HL-60 (cell line): ENCODE results near the gene FAM89A.

ENCODE experiments used
- DNase-seq, 2 experiments: peaks; one replicate each; pipeline ENCODE4 v3.0.0-alpha.2; 2010 to 2020; ENCODE audit warnings: low read depth in 1 of 2, low spot score in 1 of 2
- H3K27ac ChIP-seq: fragments of 250-450 bp; sonication (Bioruptor Pico); replicated peaks from 2 replicates; pipeline ENCODE4 v1.5.1; 2020; ENCODE audit warnings: mild to moderate bottlenecking, moderate library complexity
- H3K27me3 ChIP-seq: fragments of 250-450 bp; sonication (Bioruptor Pico); 2 replicates; pipeline ENCODE4 v1.5.1; 2021; ENCODE audit warnings: mild to moderate bottlenecking, moderate library complexity; ENCODE audit not compliant: insufficient read depth, poor library complexity, severe bottlenecking
- H3K4me3 ChIP-seq: replicated peaks from 2 replicates; pipeline ENCODE4 v1.5.1; 2011; ENCODE audit warnings: mild to moderate bottlenecking, control low read depth, low read length; ENCODE audit not compliant: insufficient read depth
- GABPA ChIP-seq: IDR thresholded peaks from 2 replicates; pipeline ENCODE4 v1.6.1; 2012; ENCODE audit warnings: low read depth
- POLR2AphosphoS5 ChIP-seq: IDR thresholded peaks from 2 replicates; pipeline ENCODE4 v1.6.1; 2012; ENCODE audit warnings: low read depth
- SPI1 ChIP-seq: IDR thresholded peaks from 2 replicates; pipeline ENCODE4 v1.6.1; 2012; ENCODE audit warnings: low read depth, mild to moderate bottlenecking, borderline replicate concordance
- TF ChIP-seq, protein P1 (sequence below): IDR thresholded peaks from 2 replicates; pipeline ENCODE4 v1.6.1; 2012; ENCODE audit warnings: low read depth; ENCODE audit not compliant: insufficient replicate concordance
- TF ChIP-seq, protein P2 (sequence below): IDR thresholded peaks from one replicate; pipeline ENCODE4 v1.5.1; 2011; ENCODE audit warnings: low read length, control low read depth, inconsistent platforms; ENCODE audit not compliant: insufficient read depth

FAM89A gene

DNA sequence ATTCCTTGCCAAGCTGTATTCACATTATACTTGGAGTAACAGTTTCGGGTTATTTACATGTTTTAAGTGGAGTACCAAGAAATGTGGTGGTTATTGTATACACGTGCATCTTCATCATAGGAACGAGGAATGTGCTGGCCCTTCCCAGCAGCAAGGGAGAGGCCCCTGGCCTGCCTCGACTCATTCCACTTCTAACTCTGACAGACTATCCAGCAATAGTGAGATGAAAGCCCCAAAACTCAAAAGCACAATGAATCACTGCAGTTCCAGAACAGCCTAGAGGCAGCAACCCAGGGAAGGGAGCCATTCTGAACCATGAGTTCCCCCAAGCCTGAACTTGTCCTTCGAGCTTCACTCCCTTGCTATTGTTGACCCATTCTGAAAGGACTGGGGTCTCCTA is 23.1 kb downstream of the FAM89A start:
- TF ChIP-seq, protein P1, sequence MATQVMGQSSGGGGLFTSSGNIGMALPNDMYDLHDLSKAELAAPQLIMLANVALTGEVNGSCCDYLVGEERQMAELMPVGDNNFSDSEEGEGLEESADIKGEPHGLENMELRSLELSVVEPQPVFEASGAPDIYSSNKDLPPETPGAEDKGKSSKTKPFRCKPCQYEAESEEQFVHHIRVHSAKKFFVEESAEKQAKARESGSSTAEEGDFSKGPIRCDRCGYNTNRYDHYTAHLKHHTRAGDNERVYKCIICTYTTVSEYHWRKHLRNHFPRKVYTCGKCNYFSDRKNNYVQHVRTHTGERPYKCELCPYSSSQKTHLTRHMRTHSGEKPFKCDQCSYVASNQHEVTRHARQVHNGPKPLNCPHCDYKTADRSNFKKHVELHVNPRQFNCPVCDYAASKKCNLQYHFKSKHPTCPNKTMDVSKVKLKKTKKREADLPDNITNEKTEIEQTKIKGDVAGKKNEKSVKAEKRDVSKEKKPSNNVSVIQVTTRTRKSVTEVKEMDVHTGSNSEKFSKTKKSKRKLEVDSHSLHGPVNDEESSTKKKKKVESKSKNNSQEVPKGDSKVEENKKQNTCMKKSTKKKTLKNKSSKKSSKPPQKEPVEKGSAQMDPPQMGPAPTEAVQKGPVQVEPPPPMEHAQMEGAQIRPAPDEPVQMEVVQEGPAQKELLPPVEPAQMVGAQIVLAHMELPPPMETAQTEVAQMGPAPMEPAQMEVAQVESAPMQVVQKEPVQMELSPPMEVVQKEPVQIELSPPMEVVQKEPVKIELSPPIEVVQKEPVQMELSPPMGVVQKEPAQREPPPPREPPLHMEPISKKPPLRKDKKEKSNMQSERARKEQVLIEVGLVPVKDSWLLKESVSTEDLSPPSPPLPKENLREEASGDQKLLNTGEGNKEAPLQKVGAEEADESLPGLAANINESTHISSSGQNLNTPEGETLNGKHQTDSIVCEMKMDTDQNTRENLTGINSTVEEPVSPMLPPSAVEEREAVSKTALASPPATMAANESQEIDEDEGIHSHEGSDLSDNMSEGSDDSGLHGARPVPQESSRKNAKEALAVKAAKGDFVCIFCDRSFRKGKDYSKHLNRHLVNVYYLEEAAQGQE, result no peak
- TF ChIP-seq POLR2AphosphoS5 (no peak), GABPA (no peak), SPI1 (no peak)
- TF ChIP-seq, protein P2, sequence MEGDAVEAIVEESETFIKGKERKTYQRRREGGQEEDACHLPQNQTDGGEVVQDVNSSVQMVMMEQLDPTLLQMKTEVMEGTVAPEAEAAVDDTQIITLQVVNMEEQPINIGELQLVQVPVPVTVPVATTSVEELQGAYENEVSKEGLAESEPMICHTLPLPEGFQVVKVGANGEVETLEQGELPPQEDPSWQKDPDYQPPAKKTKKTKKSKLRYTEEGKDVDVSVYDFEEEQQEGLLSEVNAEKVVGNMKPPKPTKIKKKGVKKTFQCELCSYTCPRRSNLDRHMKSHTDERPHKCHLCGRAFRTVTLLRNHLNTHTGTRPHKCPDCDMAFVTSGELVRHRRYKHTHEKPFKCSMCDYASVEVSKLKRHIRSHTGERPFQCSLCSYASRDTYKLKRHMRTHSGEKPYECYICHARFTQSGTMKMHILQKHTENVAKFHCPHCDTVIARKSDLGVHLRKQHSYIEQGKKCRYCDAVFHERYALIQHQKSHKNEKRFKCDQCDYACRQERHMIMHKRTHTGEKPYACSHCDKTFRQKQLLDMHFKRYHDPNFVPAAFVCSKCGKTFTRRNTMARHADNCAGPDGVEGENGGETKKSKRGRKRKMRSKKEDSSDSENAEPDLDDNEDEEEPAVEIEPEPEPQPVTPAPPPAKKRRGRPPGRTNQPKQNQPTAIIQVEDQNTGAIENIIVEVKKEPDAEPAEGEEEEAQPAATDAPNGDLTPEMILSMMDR, result no peak
- no peak for DNase-seq
- Histone ChIP-seq H3K27ac (no peak overlapping the region), H3K4me3 (no peak overlapping the region), H3K27me3 (no peaks in the 10 kb centered on the region)

DNA sequence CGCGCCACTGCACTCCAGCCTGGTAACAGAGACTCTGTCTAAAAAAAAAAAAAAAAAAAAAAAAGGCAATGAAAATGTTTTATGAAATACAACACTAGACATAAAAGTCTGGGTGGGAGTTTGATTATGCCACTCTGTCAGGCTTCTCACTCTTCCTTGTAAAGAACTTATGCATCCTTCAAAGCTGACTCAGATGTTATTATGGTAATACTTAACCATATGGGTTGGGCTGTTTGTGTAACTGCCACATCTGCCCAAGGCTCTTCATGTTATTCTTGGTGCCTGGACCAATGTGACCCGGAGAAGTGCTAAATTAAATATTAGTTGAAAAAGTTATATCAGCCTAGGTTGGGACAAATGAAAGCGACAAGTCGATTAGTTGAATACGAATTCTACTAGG is 23.8 kb downstream of the FAM89A start:
- Histone ChIP-seq H3K27ac (no peak overlapping the region), H3K27me3 (no peaks in the 10 kb centered on the region), H3K4me3 (no peak overlapping the region)
- TF ChIP-seq GABPA (no peak), SPI1 (no peak), POLR2AphosphoS5 (no peak)
- TF ChIP-seq, protein P1, result no peak
- TF ChIP-seq, protein P2, result no peak
- no peak for DNase-seq

DNA sequence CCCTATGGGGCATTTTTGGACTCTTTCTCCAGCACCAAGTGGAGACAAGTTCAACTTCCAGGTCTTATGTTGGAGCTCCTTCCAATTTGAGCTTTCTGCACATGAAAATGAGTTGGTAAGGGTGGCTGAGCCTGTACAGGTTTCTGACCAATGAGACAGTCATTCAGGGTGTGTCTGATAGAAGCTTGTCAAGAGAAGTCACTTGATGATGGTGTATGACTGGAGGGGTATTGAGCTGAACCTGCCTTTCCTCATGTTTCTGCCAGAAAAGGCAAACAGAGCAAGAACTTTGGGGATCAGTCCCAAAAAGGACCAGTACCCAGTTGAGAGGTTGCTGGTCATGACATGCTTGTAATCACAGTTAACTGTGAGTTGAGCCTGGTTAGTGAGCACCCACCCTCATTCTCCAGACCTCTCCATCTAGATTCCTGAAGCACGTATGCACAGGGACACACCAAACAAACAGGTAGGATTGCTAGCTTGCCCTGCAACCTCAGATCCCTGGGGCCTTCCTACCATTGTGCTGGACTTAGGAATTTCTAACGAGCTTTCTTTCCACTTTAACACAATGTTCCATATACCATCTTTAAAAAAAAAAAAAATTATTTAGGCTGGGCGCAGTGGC is 26.6 kb downstream of the FAM89A start:
- Histone ChIP-seq H3K27me3 (no peaks in the 10 kb centered on the region), H3K27ac (no peak overlapping the region), H3K4me3 (no peak overlapping the region)
- TF ChIP-seq, protein P1, result no peak
- TF ChIP-seq GABPA (no peak), POLR2AphosphoS5 (no peak)
- DNase-seq, result no peak
